NCI-H1417 treated with DMSO at 0.1 percent for 48 hours (cell line): Measurements from ENCODE around the gene PIK3CB.
"Not testable (repeated sequence)": the region's sequence is repeated elsewhere in the genome, so short reads cannot be mapped to it uniquely, and the experiment has no call there.

Source experiments
- DNase-seq: peaks from one replicate; lab custom pipeline; 2025; lab: John Stamatoyannopoulos, UW

PIK3CB gene

GRCh38 chr3:138846824-138847223 lies 12.1 kb upstream of the PIK3CB start:
- not testable (repeated sequence) for DNase-seq

DNA sequence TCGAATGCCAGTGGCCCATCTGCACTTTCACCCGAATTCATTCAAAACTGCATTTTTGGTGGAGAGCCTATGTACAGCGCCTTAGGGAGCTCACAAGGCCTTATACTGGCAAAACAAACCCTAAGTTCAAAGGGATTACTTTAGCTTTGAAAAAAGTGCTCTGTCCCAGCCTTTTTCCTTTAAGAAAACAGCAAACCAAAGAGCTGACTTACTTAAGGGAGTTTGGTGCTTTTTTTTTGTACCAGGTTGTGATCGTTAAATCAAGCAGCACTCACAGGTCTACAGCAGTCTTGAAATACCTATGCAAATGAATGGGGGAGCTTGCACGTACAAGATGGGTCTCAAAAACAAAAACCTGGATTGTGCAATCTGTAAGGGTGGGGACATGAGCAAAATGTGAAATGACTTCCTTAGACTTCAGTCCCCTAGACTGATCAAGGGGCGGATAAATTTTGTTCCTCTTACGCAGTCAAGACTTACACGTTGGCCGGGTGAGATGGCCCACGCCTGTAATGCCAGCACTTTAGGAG lies 11.6 kb upstream of the PIK3CB start:
- DNase-seq = no peak

DNA sequence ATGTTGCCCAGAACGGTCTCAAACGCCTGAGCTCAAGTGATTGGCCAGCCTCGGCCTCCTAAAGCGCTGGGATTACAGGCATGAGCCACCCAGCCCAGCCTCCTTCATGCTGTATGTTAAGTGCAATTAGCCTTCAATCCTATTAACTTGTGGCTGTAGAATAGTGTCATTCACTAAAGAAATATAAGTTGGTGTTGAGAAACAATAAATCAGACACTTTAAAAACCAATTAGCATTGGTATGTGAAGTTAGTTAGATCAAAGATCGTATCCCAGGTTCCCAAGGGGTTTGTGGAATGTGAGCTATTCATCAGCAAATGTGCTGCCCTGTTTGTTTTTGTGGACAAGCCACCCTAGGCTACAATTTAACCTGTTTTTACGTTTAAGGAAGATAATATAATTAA lies 11.0 kb upstream of the PIK3CB start:
- no peak for DNase-seq

GRCh38 chr3:138845181-138845601 lies 10.5 kb upstream of the PIK3CB start:
- no peak for DNase-seq

- no peak for DNase-seq
Measured at GRCh38 chr3:138842483-138843188, 7.9 kb upstream of the PIK3CB start.

- not testable (repeated sequence) for DNase-seq
Measured at GRCh38 chr3:138838385-138838784, 3.7 kb upstream of the PIK3CB start.

DNA sequence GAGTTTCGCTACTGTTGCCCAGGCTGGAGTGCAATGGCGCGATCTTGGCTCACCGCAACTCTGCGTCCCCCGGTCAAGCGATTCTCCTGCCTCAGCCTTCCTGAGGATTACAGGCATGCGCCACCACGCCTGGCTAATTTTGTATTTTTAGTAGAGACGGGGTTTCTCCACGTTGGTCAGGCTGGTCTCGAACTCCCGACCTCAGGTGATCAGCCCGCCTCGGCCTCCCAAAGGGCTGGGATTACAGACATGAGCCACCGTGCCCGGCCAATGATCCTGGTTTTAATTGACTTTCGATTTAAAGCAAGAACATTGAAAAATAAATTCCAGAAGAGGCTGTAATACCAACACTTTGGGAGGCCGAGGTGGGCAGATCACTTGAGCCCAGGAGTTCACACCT lies 1.1 kb upstream of the PIK3CB start:
- DNase-seq = not testable (repeated sequence)

- DNase-seq = no peak
Measured at GRCh38 chr3:138835397-138835757, 649 bp upstream of the PIK3CB start.

- no peak for DNase-seq
Measured at GRCh38 chr3:138833899-138834595, 681 bp downstream of the PIK3CB start.

DNA sequence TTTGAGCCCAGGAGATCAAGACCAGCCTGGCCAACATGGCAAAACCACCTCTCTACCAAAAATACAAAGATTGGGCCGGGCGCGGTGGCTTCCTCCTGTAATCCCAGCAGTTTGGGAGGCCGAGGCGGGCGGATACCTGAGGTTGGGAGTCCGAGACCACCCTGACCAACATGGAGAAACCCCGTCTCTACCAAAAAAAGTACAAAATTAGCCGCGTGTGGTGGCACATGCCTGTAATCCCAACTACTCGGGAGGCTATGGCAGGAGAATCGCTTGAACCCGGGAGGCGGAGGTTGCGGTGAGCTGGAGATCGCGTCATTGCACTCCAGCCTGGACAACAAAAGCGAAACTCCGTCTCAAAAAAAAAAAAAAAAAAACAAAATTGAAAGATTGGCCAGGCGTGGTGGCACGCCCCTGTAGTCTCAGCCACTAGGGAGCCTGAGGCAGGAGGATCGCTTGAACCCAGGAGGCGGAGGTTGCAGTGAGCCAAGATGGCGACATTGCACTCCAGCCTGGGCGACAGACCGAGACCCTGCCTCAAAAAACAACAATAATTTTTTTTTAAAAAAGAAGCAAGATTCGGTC lies 2.2 kb downstream of the PIK3CB start:
- not testable (repeated sequence) for DNase-seq

DNA sequence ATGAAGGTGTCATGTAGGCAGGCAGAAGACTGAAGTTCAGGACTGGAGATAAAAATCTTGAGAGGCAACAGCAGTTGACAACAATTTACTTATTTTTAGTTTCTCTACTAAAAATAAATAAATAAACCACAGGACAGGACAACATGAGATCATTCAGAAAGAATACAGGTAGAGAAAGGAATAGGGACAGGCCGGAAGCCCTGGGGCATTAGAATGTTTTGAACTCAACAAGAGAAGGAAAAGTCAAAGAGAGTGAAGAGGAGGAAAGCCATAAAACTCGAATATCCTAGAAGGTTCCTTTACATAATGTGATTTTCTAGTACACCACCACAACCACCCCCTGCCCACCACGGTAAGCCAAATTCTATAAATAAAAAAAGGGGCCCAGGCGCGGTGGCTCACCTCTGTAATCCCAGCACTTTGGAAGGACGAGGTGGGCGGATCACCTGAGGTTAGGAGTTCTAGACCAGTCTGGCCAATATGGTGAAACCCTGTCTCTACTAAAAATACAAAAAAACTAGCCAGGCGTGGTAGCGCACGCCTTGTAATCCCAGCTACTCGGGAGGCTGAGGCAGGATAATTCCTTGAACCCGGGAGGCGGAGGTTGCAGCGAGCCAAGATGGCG lies 4.7 kb downstream of the PIK3CB start:
- no peak for DNase-seq

DNA sequence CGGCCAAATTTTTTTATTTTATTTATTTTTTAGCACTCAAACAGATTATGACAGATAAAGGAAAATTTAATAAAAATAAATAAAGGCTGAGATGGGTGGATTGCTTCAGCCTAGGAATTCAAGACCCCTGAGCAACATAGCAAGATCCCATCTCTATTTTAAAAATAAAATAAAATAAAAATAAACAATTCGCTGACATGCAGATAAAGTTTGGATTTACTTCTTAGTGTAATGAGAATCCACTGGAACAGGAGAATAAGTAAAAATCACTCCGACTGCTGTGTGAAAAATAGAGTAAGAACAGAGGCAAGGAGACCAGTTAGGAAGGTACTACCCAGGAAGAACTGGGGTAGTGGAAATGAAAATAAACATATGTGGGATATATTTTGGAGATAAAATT lies 5.6 kb downstream of the PIK3CB start:
- DNase-seq = no peak

DNA sequence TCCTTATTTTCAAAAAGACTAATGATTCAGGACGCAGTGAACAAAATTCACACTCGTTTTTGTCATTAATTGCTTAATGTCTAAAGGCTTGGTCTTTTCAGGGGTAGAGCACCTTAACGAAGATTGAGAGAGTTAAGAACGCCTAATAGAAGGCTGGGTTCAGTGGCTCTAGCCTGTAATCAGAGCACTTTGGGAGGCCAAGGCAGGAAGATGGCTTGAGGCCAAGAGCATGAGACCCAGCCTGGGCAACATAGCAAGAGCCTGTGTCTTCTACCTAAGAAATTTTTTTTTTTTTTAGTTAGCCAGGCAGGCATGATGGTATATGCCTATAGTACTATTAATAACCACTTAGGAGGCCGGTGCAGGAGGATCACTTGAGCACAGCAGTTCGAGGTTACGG lies 7.5 kb downstream of the PIK3CB start:
- DNase-seq = no peak

DNA sequence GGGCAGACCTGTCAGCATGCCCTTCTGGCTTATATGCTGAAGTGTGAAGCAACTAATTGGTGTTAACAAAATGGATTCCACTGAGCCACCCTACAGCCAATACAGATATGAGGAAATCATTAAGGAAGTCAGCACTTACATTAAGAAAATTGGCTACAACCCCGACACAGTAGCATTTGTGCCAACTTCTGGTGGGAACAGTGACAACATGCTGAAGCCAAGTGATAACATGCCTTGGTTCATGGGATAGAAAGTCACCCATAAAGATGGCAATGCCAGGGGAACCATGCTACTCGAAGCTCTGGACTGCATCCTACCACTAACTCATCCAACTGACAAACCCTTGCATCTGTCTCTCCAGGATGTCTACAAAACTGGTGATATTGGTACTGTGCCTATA lies 9.4 kb downstream of the PIK3CB start:
- no peak for DNase-seq

GRCh38 chr3:138824114-138824506 lies 10.6 kb downstream of the PIK3CB start:
- DNase-seq = no peak

DNA sequence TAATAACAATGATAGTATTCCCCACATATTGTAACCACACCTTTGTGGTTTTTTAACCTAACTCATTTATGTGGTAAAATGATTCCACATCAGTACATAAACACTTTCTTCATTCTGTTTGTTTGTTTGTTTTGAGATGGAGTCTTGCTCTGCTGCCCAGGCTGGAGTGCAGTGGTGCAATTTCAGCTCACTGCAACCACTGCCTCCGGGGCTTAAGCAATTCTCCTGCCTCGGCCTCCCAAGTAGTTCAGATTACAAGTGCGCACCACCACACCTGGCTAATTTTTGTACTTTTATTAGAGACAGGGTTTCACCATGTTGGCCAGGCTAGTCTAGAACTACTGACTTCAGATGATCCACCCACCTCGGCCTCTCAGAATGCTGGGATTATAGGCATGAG lies 14.3 kb downstream of the PIK3CB start:
- not testable (repeated sequence) for DNase-seq

DNA sequence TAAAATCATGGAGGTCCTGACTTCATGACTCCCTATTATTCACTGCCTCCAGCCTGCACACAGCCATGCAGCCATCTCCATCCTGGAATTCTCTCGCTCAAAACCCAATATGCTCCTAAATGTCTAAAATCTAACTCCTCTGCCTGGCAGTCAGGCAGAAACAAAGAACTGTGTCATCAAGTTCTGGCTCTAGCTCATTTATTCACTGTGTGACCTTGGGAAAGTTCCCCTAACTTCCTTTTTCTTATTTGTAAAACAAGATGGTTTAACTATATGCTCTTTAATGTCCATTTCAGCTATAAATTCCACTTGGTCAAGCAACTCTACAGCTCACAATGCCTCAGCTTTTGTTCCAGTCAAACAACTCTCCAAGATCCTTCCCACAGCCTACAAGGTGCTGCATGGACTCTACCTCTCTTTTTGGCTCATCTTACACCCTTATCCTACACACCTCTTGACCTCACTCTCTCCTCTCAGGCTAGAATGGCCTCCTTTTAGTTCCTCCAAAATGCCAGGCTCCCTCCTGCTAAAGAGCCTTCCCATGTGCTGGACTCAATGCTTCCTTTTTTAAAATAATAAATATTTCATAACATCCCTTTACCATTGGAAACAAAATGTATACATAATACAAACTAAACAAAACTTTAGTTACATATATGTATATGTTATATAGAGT lies 16.4 kb downstream of the PIK3CB start:
- DNase-seq = no peak

DNA sequence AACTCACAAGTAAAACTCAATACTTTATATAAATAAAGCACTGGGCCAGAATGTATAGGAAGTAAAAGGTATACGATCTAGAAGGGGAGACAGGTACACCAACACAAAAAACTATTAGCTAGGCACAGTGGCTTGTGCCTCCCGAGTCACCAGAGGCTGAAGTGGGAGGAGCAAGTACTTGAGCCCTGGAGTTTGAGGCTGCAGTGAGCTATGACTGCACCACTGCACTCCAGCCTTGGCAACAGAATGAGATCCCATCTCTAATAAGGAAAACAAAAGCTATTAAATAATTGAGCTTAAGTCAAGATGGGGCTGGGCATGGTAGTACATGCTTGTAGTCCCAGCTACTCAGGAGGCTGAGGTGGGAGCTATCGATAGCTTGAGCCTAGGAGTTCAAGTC lies 17.0 kb downstream of the PIK3CB start:
- DNase-seq = no peak

DNA sequence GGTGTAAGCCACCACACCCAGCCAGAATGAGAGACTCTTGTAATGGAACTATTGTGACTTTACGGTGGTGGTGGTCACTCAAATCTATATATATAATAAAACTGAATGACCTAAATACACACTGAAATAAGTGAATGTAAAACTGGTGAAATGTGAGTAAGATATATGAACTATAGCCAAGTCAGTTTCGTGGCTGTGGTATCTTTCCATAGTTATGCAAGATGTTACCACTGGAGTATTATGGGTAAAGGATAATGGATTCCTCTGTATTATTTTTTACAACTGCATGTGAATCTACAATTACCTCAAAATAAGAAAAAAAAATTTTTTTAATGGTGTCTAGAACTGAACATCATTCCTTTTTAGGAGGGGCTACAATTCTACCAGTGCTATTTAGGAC lies 21.9 kb downstream of the PIK3CB start:
- DNase-seq = no peak

- no peak for DNase-seq
Measured at GRCh38 chr3:138809500-138810256, 25.1 kb downstream of the PIK3CB start.

DNA sequence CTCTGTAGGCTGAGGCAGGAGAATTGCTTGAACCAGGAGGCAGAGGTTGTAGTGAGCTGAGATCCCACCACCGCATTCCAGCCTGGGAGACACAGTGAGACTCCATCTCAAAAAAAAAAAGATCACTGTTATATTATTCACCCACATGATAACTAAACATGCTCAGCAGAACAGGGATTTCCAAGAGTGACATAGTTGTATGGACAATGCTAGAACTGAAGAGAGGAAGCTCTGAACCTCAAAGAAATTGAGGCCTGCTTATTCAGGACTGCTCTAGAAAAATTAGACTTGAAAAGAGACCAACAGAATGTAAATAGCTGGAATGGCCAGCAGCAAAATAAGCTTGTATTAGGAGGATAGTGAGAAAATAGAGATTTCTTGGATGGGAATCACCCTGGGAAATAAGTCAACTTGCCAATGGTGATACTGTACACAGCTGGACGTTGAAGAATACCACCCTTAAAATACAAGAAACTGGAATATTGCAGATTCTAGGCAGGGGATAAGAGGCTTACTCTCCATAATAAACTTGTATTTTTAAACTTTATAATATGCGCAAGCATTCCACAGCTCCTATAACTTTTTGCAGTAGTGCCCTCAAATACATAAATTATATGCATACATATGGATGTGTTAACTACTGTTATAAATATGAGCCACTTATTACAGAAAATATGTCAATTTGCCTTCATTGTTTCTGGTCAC lies 28.2 kb downstream of the PIK3CB start:
- DNase-seq = no peak
